HG02759 (cell line): ENCODE data around the gene MDGA2.

Experiments used
- ATAC-seq: cut with Tn5 transposase; IDR thresholded peaks from one replicate; pipeline ENCODE4 v1.9.1; 2021; ENCODE audit warnings: mild to moderate bottlenecking, moderate library complexity; ENCODE audit not compliant: unreplicated experiment

The MDGA2 gene

DNA sequence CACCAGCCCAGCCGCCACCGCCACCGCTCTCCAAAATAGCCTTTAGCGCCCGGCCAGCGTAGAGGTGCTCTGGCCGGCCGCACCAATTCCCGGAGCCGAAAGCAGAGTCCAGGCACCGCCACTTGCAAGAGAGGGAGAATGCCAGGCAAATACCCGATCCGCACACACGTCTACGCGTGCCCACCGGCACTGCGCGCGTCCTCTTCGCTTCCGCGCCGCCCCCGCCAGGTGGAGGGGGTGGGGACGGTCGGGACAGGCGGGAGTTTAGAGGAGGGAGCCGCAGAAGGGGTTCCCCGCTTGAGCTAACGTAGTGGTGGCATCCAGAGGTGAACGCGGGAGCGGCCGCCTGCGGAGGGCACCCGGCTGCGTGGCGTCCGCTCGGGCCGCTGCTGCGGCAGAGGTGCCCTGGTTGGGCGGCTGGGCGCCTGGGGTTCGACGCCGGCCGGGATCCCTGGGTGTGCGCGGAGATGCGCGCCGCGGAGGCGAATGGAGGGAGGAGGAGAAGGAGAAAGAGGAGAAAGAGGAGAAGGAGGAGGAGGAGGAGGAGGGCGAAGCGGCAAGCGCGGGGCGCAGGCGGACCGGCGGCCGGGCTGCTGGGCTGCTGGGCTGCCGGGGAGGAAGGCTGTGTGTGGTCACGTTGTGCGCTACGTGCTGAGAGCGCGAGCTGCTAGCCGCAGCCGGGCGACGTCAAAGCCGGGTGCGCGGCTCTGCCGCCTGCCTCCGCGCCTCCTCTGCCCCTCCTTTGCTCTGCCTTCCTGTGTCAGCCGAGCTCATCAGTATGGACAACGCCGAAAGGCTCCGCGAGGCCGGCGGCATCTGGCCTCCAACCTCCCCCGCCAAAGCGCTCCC, at the start of gene MDGA2:
MDGA2 (minus strand) TSS at position 140 of the 849 bp plus-strand sequence.
- peak; percentile 57 for ATAC-seq

- ATAC-seq, result no peak
These were observed 47.7 kb upstream of the MDGA2 start for GRCh38 chr14:47722929-47723693.

DNA sequence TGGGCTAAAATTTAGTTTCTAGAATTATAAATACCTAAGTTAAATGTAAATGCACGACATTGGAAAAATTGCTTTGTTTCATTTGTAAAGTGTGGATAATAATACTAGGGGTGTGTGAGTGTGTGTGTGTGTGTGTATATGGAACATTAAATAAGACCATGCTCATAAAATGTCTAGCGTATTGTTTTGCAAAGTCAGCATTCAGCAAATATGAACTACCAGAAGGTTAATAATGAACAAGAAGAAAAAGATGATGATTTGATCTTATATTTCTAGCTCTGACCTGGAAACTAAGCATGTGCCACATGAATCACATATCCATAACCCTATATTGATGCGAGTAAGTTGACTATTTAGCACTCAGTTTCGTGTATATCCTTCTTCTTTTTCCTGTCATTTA, 44.9 kb upstream of the MDGA2 start:
- no peak for ATAC-seq

DNA sequence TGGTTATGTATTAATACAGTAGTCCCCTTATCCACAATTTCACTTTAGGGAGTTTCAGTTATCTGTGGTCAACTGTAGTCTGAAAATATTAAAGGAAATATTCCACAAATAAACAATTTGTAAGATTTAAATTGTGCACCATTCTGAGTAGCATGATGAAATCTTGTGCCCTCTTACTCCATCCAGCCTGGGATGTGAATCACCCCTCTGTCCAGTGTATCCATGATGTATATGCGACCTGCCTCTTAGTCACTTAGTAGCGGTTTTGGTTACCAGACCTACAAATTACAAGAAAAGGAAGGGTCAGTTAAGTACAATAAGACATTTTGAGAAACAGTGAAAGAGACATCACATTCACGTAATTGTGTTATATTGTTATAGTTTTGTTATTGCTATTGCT, 39.9 kb upstream of the MDGA2 start:
- no peak for ATAC-seq

DNA sequence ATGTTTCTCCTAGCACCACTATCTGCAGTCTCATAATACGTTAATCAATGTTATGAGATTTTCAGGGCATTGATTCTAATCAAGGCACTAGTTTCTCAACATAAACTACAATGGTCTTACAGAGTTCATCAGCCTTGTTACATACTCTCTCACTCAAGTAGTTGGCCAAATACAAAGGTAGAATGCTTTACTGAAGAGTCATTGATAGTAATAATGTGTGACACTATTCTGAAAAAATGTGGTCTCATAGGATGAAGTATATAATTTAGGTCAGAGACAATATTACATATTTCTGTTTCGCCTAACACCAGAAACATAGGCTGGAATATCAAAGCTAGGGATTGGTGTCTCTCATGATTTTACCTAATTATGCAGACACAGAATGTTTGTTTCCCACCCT, 35.2 kb upstream of the MDGA2 start:
- ATAC-seq, result no peak

DNA sequence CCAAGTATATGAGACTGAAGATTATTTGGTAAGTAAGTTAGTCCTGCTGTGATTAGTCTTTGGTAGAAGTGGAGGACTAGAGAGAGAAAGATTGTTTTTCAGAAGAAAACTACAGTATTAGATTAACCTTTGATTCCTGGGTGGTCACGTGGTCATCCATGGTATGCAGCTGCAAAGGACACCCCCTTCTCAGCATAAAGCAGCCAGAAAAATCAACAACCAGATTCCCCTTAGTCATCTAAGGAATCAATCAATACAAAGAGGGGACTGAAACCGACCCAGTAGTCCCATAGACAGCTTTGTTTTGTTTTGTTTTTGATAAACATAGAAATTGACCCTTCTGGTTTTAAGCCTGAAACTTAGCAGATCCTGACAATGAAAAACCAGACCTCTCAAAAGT, 30.3 kb upstream of the MDGA2 start:
- ATAC-seq, result no peak

DNA sequence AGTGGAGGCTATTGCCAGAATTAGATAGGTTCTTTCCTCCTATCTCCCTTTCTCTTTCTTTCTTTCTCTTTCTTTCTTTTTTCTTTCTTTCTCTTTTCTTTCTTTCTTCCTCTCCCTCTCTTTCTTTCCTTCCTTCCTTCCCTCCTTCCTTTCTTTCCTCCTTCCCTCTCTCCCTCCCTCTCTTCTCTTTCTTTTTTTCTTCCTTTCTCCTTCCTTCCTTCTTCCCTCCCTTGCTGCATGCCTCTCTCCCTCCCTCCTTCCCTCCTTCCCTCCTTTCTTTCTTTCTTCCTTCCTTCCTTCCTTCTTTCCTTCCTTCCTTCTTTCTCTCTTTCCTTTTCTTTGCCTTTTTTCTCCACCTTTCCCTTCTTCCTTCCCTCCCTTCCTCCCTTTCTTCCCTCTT, 16.4 kb upstream of the MDGA2 start:
- ATAC-seq, result no peak

DNA sequence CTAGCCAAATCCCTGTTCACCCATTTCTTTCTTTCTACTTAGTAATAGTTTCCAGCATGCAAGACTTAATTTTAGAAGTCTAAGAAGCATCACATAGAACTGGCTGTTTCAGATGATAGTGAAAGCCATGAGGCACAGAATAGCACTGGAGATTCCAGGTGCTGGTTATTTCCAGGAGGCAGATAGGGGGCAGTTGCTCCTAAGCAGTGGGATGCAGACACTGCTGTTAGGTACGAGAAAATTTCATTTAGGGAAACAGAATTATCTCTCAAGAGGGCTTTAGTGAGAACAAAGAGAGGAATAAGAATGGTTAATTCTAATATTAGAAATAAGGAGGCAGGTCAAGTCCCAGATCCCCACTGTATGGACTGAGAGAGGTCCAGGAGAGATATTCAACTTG, 3.6 kb upstream of the MDGA2 start:
- no peak for ATAC-seq

DNA sequence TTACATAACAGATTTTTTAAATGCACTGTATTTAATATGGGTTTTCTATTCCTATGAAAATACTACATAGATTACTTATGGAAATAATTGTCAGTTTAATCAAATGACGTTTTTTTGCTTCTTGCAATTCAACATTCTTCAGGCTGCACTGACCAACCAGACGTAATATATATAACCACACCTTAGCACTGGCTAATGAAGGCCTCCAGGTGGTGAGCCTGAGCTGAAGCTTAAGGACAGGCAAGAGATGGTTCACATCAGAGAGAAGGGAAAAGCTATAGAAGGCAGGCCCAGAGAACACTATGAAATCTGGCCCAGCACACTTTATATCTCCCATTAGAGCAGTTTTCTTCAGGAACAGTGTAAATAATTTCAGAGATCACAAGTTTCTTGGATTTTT, 2.8 kb upstream of the MDGA2 start:
- ATAC-seq, result no peak

- ATAC-seq, result peak; percentile 6
These were observed 861 bp upstream of the MDGA2 start for GRCh38 chr14:47676315-47676617.

GRCh38 chr14:47674543-47675465, 601 bp downstream of the MDGA2 start:
- ATAC-seq, result no peak

DNA sequence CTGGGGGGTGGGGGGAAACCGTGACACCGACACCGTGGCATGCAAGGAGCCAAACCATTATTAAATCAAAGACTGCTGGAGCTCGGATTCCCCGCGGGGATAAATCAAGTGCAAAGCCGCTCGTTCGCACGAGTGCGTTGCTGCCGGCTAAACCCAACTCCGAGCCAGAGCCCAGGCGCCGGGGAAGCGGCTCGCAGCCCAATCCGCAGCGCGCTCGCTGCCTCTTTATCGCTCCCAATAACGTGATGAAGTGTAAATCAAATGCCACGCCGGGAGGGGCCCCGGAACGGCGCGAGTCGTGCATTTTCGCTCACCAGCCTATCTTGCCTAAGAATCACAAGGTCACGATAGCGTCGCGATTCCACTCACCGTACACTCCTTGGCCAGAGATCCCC, 1.3 kb downstream of the MDGA2 start:
- ATAC-seq, result no peak

GRCh38 chr14:47665337-47666134, 9.9 kb downstream of the MDGA2 start:
- ATAC-seq, result no peak

GRCh38 chr14:47662466-47662865, 12.9 kb downstream of the MDGA2 start:
- ATAC-seq, result no peak

DNA sequence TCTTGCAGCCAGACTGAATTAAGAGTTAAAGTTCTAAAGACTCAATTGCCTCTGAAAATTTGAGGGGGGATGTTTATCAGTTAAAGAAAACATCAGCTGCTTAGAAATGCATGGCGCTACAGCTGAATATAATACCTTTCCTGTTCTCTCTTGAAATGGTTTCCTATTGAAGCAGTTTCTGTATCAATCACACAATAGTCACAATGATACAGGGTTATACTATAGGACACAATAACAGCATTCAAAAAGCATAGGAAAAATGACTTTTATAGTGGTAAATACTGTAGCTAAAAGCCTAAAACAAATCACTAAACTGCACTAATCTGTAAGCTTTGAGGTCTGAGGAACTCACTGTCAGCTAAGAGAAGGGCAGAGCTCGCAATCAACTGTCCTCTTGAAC, 15.2 kb downstream of the MDGA2 start:
- no peak for ATAC-seq

- no peak for ATAC-seq
These were observed 17.4 kb downstream of the MDGA2 start for GRCh38 chr14:47658041-47658440.

GRCh38 chr14:47657143-47657542, 18.3 kb downstream of the MDGA2 start:
- no peak for ATAC-seq

GRCh38 chr14:47651337-47651736, 24.1 kb downstream of the MDGA2 start:
- no peak for ATAC-seq

GRCh38 chr14:47637753-47638152, 37.7 kb downstream of the MDGA2 start:
- ATAC-seq, result no peak

DNA sequence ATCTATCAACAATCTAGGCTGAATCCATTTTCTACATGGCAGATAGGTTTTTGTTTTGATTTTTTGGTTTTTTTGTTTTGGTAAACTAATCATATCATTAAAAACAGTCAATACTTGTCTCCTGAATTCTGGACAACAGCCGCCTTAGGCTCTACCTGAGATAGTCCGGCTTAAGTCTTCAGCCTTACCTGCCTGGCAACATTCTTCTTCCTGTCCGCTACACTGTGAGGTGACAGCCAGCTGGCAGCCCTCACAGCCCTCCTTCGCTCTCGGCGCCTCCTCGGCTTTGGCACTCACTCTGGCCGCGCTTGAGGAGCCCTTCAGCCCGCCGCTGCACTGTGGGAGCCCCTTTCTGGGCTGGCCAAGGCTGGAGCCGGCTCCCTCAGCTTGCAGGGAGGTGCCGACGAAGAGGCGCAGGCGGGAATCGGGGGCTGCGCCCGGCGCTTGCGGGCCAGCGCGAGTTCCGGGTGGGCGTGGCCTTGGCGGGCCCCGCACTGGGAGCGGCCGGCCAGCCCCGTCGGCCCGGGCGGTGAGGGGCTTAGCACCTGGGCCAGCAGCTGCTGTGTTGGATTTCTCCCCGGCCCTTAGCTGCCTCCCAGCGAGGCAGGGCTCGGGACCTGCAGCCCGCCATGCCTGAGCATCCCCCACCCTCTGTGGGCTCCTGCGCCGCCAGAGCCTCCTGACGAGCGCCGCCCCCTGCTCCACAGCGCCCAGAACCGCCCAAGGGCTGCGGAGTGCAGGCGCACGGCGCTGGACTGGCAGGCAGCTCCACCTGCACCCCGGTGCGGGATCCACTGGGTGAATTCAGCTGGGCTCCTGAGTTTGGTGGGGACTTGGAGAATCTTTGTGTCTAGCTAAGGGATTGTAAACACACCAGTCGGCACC, 49.0 kb downstream of the MDGA2 start:
- no peak for ATAC-seq
